Endothelial cell of umbilical vein (primary cell): ENCODE measurements around the gene TAGLN.

Experiments
- CTCF ChIP-seq, 2 donors: IDR thresholded peaks; 1 replicate in 1 of 2; 2 replicates in 1 of 2; pipeline ENCODE4 v1.5.1; 2011; ENCODE audit warnings: low read length in 2 of 2, mild to moderate bottlenecking in 2 of 2, moderate library complexity in 2 of 2, control low read depth in 1 of 2, inconsistent platforms in 1 of 2, low read depth in 1 of 2; ENCODE audit not compliant: insufficient read depth in 1 of 2; ENCODE audit errors: extremely low read depth in 1 of 2
- POLR2A ChIP-seq: IDR thresholded peaks from 2 replicates; pipeline ENCODE4 v1.6.1; 2012; ENCODE audit warnings: low read depth, mild to moderate bottlenecking, control low read depth, low read length
- TF ChIP-seq, protein P1 (sequence below): IDR thresholded peaks from 2 replicates; pipeline ENCODE4 v1.6.1; 2011; ENCODE audit not compliant: insufficient read depth, insufficient read length

DNA sequence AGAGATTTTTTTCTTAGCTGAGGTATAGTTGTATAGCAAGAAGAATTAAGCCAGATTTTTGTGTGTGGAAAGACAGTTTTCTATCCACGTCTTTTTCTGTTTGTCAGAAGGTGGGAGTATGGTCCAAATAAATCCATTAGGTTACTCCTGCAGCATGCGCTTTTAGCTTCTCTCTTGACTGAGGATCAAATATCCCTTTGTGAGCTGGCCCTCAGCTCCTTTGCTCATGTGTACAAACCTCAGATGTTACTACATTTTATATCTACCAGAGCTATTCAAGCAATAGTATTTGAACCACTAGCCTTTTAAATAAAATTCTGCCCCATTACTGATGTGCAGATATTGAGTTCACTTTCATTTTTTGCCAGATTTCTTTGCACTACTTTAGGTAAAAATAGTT lies 29.4 kb upstream of the TAGLN start:
- TF ChIP-seq, protein P1, sequence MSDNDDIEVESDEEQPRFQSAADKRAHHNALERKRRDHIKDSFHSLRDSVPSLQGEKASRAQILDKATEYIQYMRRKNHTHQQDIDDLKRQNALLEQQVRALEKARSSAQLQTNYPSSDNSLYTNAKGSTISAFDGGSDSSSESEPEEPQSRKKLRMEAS = no peak
- no peak for TF ChIP-seq POLR2A
- no peak for TF ChIP-seq CTCF (IDR thresholded peaks at IDR 0.05; ENCODE audit: extremely low read depth in 1 of 2, insufficient read depth in 1 of 2, low read depth in 1 of 2, low read length in 2 of 2)
